HepG2 (cell line): ENCODE measurements around the gene SCAMP3. TPM values are rescaled to one million over a fixed set of nuclear protein-coding genes. Genes with fewer than 3 reads are reported as not detected.

ENCODE experiments used
- ATAC-seq: fragments of 200-7000 bp; cut with Tn5 transposase; 3 replicates; pipeline ENCODE4 v1.9.1; 2020; ENCODE audit warnings: mild to moderate bottlenecking, moderate library complexity
- BruUV-seq: library from RNA; stranded (reverse); fragments of 400-500 nt; replicated peaks from 2 replicates; lab custom pipeline; 2021; lab: Mats Ljungman, UMichigan
- CTCF ChIA-PET: fragments of 300-600 bp; formaldehyde crosslinking; extraction: SDS; loops from one replicate; lab custom pipeline; 2021; ENCODE audit warnings: low total read pairs, inconsistent platforms, low intra/inter-chr PET ratio; lab: Yijun Ruan, JAX
- POLR2A ChIA-PET: fragments of 350-600 bp; sonication (Branson Sonifier 250); formaldehyde crosslinking; loops from one replicate; lab custom pipeline; 2020; ENCODE audit warnings: antibody characterized with exemption, inconsistent platforms; lab: Yijun Ruan, JAX
- DNase-seq: peaks from one replicate; pipeline ENCODE4 v3.0.0-alpha.2; 2015; ENCODE audit warnings: low spot score
- FAIRE-seq: peaks from 3 replicates; lab custom pipeline; 2011; peaks lifted over from hg19 to GRCh38; lab: Jason Lieb, UNC
- H2AFZ ChIP-seq: one replicate; pipeline ENCODE4 v1.6.1; 2011; ENCODE audit warnings: low read length, inconsistent platforms
- H3K27ac ChIP-seq: fragments of 300-600 bp; 3 replicates; pipeline ENCODE4 v1.8.0; 2011; ENCODE audit warnings: mixed run types, mild to moderate bottlenecking, mixed read lengths, low read length, inconsistent platforms; ENCODE audit not compliant: insufficient read depth; ENCODE audit errors: extremely low read length
- H3K27me3 ChIP-seq, 2 experiments: fragments of 200-600 bp in 1 of 2; 2 replicates in 1 of 2; 3 replicates in 1 of 2; pipeline versions ENCODE4 v1.6.0 to v1.8.0; 2011; ENCODE audit warnings: low read length in 2 of 2, mild to moderate bottlenecking in 2 of 2, moderate library complexity in 2 of 2, inconsistent platforms in 1 of 2; ENCODE audit not compliant: insufficient read depth in 2 of 2, control insufficient read depth in 1 of 2
- H3K36me3 ChIP-seq, 2 experiments: fragments of 200-600 bp in 1 of 2; replicated peaks in 1 of 2; 2 replicates in 1 of 2; 3 replicates in 1 of 2; pipeline versions ENCODE4 v1.5.1 to v1.8.0; 2011; ENCODE audit warnings: low read length in 2 of 2, inconsistent platforms in 1 of 2; ENCODE audit not compliant: insufficient read depth in 2 of 2, control insufficient read depth in 1 of 2
- H3K4me1 ChIP-seq: 2 replicates; pipeline ENCODE4 v1.5.1; 2012; ENCODE audit warnings: low read length, inconsistent platforms; ENCODE audit not compliant: insufficient read depth
- H3K4me2 ChIP-seq: 2 replicates; pipeline ENCODE4 v1.6.0; 2011; ENCODE audit warnings: low read depth, low read length, inconsistent platforms
- H3K4me3 ChIP-seq, 3 experiments: fragments of 200-600 bp in 1 of 3; sonication (generic), shearing (Covaris generic) in 1 of 3; replicated peaks in 1 of 3; 2 replicates each; pipeline ENCODE4 v1.5.1; 2011 to 2016; ENCODE audit warnings: low read length in 3 of 3, inconsistent platforms in 2 of 3, low read depth in 2 of 3, mild to moderate bottlenecking in 2 of 3, control low read depth in 1 of 3, mixed read lengths in 1 of 3; ENCODE audit not compliant: insufficient read depth in 1 of 3
- H3K79me2 ChIP-seq: one replicate; pipeline ENCODE4 v1.6.1; 2011; ENCODE audit warnings: low read length, inconsistent platforms; ENCODE audit not compliant: insufficient read depth
- H3K9ac ChIP-seq: 2 replicates; pipeline ENCODE4 v1.6.0; 2011; ENCODE audit warnings: mild to moderate bottlenecking, low read depth, low read length, inconsistent platforms; ENCODE audit not compliant: insufficient read depth
- H3K9me3 ChIP-seq: 2 replicates; pipeline ENCODE4 v1.5.1; 2012; ENCODE audit warnings: mild to moderate bottlenecking, low read length
- H4K20me1 ChIP-seq: 2 replicates; pipeline ENCODE4 v1.6.0; 2011; ENCODE audit warnings: inconsistent platforms, mild to moderate bottlenecking, low read length, moderate library complexity; ENCODE audit not compliant: insufficient read depth
- CCAR2 ChIP-seq: fragments of 200-400 bp; formaldehyde crosslinking; optimal IDR thresholded peaks from 2 replicates; pipeline ENCODE3; 2018; ENCODE audit warnings: low read depth, mild to moderate bottlenecking, low read length, moderate library complexity
- CREM ChIP-seq, 2 experiments: sonication (generic) in 1 of 2; formaldehyde crosslinking in 1 of 2; IDR thresholded peaks; 2 replicates each; pipeline versions ENCODE4 v1.4.0 to v1.6.1; 2016 to 2020; ENCODE audit warnings: antibody characterized with exemption in 1 of 2, mild to moderate bottlenecking in 1 of 2, missing genetic modification reagents in 1 of 2
- HNRNPH1 ChIP-seq: fragments of 200-400 bp; formaldehyde crosslinking; optimal IDR thresholded peaks from 2 replicates; pipeline ENCODE3; 2017; ENCODE audit warnings: mild to moderate bottlenecking, low read depth, low read length
- PTBP1 ChIP-seq: fragments of 200-400 bp; formaldehyde crosslinking; IDR thresholded peaks from 2 replicates; pipeline ENCODE4 v1.6.1; 2018; ENCODE audit warnings: low read length, low read depth; ENCODE audit not compliant: poor library complexity, severe bottlenecking
- SIX4 ChIP-seq: sonication (generic); formaldehyde crosslinking; IDR thresholded peaks from 2 replicates; pipeline ENCODE4 v1.4.0; 2020; ENCODE audit warnings: missing genetic modification reagents
- TAF1 ChIP-seq: sonication (generic); formaldehyde crosslinking; IDR thresholded peaks from 2 replicates; pipeline ENCODE4 v1.4.0; 2020; ENCODE audit warnings: missing genetic modification reagents
- TP53 ChIP-seq: sonication (generic); formaldehyde crosslinking; conservative IDR thresholded peaks from 2 replicates; pipeline ENCODE4 v1.4.0; 2020; ENCODE audit warnings: missing genetic modification reagents
- ZNF234 ChIP-seq: sonication (generic); formaldehyde crosslinking; conservative IDR thresholded peaks from 2 replicates; pipeline ENCODE4 v1.5.1; 2020; ENCODE audit warnings: mild to moderate bottlenecking, missing genetic modification reagents
- ZNF549 ChIP-seq: sonication (generic); formaldehyde crosslinking; IDR thresholded peaks from 2 replicates; pipeline ENCODE4 v1.5.0; 2020; ENCODE audit warnings: missing genetic modification reagents
- WGBS: methylation state at CpG from one replicate; pipeline ENCODE4 v1.1.6; 2017; ENCODE audit warnings: low lambda C conversion rate; 5-methylcytosine and 5-hydroxymethylcytosine counted together
- in situ Hi-C: cut with HindIII; loops from 2 replicates; pipeline ENCODE4 v1.10.0; 2017; ENCODE audit warnings: low pct_unique_long_range_greater_than_20kb; ENCODE audit not compliant: extremely low pct_ligation_motif_present
- intact Hi-C: fragments of 100-400 bp; cut with micrococcal nuclease; formaldehyde crosslinking; loops from one replicate; pipeline ENCODE4 v1.10.0; 2022; ENCODE audit not compliant: unreplicated experiment
- polyA plus RNA-seq, 8 experiments: library from polyadenylated mRNA; depleted of rRNA in 3 of 8; stranded (reverse) in 7 of 8; unstranded in 1 of 8; fragments of >200 nt; fragmentation: Illumina TruSeq in 4 of 8; extraction: Trizol in 4 of 8; gene quantifications; 2 replicates each; pipeline versions ENCODE4 v1.2.1 to v1.2.3, GENCODE V29; 2011 to 2016; ENCODE audit warnings: low read depth in 4 of 8, missing spikeins in 1 of 8, mixed read lengths in 1 of 8; ENCODE audit not compliant: insufficient read depth in 1 of 8
- total RNA-seq, 5 experiments: library from RNA; depleted of rRNA; stranded (reverse); fragments of >200 nt; fragmentation: Illumina TruSeq; extraction: Trizol; gene quantifications; 2 replicates each; pipeline ENCODE4 v1.2.3, GENCODE V29; 2016; ENCODE audit warnings: low read depth in 1 of 5
- TF ChIP-seq, protein P1 (sequence below): sonication (generic); formaldehyde crosslinking; IDR thresholded peaks from 2 replicates; pipeline ENCODE4 v1.4.0; 2020; ENCODE audit warnings: missing genetic modification reagents
- TF ChIP-seq, protein P2 (sequence below), 2 experiments: fragments of 450-650 bp in 1 of 2; sonication (generic) in 1 of 2; formaldehyde crosslinking in 1 of 2; IDR thresholded peaks; 2 replicates each; pipeline versions ENCODE4 v1.6.1 to v1.8.0; 2016 to 2022; ENCODE audit warnings: antibody characterized with exemption in 1 of 2, mild to moderate bottlenecking in 1 of 2, missing genetic modification reagents in 1 of 2

The SCAMP3 gene
- total and polyA plus RNA-seq, 2 of the 13 experiments (the other 11 are each of a cell fraction or from before 2014, with no cell fraction given) = 46.8 to 83.3 TPM

DNA sequence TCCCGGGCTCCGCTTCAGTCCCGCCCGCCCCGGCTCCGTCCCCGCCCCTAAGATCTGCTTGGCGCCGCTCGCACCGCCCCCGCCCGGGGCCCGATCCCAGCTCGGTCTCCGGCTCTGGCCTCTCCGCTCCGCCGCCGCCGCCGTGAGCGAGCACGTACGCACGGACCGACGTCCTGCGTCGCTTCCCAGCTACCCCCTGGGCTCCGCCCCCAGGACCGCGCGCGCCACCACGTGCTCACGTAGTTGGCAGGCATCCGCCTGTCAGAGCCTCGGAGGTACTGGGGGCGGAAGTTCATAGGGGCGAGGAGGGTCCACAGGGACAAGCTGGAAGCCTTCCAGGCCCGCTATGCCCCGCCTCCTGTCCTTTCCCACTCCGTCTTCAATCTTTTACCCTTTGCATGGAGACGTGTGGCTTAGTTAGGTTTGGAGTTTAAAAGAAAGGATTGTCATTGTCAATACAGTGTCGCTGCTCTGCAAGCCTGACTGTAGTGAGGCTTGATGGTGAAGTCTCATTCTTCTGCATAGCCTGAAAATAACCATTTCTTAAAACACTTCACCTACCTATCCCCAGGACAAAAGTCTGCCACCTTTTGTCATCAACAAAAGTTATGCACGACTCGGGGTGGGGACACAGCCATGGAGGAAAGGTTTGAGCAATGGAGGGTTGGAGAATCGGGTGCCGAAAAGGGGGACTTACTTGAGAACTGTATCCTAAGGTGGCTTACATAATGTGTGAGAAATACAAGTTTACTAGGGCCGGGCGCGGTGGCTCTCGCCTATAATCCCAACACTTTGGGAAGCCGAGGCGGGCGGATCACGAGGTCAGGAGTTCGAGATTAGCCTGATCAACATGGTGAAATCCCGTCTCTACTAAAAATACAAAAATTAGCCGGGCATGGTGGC, 11.4 kb upstream of the SCAMP3 start, which contains the start of gene CLK2:
CLK2 (minus strand) TSS at position 162 of the 903 bp plus-strand sequence. CDS start 2,527 bp downstream, outside the sequence.
- peak; percentile 87 for FAIRE-seq
- POLR2A ChIA-PET = interaction anchor here (0.7 to 3.3 kb wide), 25 partner anchors 11 to 714 kb away, joined by 3 to 69 read pairs (median 4); partner anchors contain the start of genes ENTREP3, FDPS, GON4L and PKLR
- 49% methylated on average over 24 of the region's 61 CpGs for WGBS
- TF ChIP-seq, protein P1, sequence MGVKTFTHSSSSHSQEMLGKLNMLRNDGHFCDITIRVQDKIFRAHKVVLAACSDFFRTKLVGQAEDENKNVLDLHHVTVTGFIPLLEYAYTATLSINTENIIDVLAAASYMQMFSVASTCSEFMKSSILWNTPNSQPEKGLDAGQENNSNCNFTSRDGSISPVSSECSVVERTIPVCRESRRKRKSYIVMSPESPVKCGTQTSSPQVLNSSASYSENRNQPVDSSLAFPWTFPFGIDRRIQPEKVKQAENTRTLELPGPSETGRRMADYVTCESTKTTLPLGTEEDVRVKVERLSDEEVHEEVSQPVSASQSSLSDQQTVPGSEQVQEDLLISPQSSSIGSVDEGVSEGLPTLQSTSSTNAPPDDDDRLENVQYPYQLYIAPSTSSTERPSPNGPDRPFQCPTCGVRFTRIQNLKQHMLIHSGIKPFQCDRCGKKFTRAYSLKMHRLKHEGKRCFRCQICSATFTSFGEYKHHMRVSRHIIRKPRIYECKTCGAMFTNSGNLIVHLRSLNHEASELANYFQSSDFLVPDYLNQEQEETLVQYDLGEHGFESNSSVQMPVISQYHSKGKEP = 0 out of 2 replicates have a peak, but pooled peaks have one; percentile 14
- TF ChIP-seq ZNF234 (CRISPR knock-in tag) (no peak), SIX4 (CRISPR knock-in tag) (no peak), CREM (IDR thresholded peaks at IDR 0.05) (peak; percentile 51), CREM (CRISPR knock-in tag; IDR thresholded peaks at IDR 0.05) (no peak), CCAR2 (no peak), ZNF549 (CRISPR knock-in tag) (no peak), HNRNPH1 (no peak), TP53 (CRISPR knock-in tag) (no peak), PTBP1 (no peak), TAF1 (peak; percentile 82; the same call in 1 of the 2 replicates)
- TF ChIP-seq, protein P2, sequence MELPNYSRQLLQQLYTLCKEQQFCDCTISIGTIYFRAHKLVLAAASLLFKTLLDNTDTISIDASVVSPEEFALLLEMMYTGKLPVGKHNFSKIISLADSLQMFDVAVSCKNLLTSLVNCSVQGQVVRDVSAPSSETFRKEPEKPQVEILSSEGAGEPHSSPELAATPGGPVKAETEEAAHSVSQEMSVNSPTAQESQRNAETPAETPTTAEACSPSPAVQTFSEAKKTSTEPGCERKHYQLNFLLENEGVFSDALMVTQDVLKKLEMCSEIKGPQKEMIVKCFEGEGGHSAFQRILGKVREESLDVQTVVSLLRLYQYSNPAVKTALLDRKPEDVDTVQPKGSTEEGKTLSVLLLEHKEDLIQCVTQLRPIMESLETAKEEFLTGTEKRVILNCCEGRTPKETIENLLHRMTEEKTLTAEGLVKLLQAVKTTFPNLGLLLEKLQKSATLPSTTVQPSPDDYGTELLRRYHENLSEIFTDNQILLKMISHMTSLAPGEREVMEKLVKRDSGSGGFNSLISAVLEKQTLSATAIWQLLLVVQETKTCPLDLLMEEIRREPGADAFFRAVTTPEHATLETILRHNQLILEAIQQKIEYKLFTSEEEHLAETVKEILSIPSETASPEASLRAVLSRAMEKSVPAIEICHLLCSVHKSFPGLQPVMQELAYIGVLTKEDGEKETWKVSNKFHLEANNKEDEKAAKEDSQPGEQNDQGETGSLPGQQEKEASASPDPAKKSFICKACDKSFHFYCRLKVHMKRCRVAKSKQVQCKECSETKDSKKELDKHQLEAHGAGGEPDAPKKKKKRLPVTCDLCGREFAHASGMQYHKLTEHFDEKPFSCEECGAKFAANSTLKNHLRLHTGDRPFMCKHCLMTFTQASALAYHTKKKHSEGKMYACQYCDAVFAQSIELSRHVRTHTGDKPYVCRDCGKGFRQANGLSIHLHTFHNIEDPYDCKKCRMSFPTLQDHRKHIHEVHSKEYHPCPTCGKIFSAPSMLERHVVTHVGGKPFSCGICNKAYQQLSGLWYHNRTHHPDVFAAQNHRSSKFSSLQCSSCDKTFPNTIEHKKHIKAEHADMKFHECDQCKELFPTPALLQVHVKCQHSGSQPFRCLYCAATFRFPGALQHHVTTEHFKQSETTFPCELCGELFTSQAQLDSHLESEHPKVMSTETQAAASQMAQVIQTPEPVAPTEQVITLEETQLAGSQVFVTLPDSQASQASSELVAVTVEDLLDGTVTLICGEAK (IDR thresholded peaks at IDR 0.05) = no peak
- TF ChIP-seq, protein P2 (CRISPR knock-in tag; IDR thresholded peaks at IDR 0.05) = peak; percentile 36; the same call in 1 of the 2 replicates

More for the DNA sequence above, 11.4 kb upstream of the SCAMP3 start, which contains the start of gene CLK2:
- Histone ChIP-seq H3K79me2 (peaks cover 28% of the 10 kb centered on the region), H3K9me3 (no peaks in the 10 kb centered on the region), H3K27me3 (no peaks in the 10 kb centered on the region; a peak in 2 of 5 replicates), H3K4me2 (peak within 1 kb of the TSS; percentile 91), H3K27ac (peak within 1 kb of the TSS; percentile 82), H4K20me1 (no peaks in the 10 kb centered on the region), H2AFZ (peak within 1 kb of the TSS; percentile 71), H3K4me3 (peak within 1 kb of the TSS; percentile 83 to 92 (median 84)), H3K36me3 (peaks cover 11 to 22% of the 10 kb centered on the region in 2 experiments), H3K4me1 (peaks cover 53% of the 10 kb centered on the region), H3K9ac (peak within 1 kb of the TSS; percentile 77)
- peak; percentile 93 for DNase-seq
- ATAC-seq = peak; percentile 85
- in situ Hi-C loops = no loop called here
- CTCF ChIA-PET = interaction anchor here (1.5 kb wide), 1 partner anchor 23 kb away, joined by 3 read pairs; no protein-coding TSS in a partner anchor
- intact Hi-C loops = no loop called here
- TSS peak; percentile 56 for BruUV-seq
